ENCODE measurements around the gene RAB26.
"Not testable (repeated sequence)": the region's sequence is repeated elsewhere in the genome, so short reads cannot be mapped to it uniquely, and the experiment has no call there.

Gene RAB26

DNA sequence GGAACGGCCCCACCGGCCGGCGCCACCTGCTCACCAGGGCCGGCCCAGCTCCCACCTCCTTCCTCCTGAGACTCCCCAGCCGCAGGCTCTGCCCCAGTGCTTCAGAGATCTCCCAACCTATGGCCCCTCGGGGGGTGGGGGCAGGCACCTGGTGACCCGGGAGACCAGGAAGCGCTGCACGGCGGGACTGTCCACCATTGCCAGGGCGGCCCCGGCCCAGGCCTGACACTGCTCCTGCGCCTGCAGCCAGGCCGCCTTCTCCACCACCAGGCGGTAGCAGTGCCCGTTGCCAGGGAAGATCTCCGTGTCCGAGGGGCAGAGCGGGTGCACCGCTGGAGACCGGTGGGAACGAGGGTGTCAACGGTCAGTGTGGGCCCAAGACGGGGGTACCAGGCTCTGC, 31.1 kb upstream of the RAB26 start:
- not testable (repeated sequence) for DNase-seq (ENCODE audit: low spot score)

DNA sequence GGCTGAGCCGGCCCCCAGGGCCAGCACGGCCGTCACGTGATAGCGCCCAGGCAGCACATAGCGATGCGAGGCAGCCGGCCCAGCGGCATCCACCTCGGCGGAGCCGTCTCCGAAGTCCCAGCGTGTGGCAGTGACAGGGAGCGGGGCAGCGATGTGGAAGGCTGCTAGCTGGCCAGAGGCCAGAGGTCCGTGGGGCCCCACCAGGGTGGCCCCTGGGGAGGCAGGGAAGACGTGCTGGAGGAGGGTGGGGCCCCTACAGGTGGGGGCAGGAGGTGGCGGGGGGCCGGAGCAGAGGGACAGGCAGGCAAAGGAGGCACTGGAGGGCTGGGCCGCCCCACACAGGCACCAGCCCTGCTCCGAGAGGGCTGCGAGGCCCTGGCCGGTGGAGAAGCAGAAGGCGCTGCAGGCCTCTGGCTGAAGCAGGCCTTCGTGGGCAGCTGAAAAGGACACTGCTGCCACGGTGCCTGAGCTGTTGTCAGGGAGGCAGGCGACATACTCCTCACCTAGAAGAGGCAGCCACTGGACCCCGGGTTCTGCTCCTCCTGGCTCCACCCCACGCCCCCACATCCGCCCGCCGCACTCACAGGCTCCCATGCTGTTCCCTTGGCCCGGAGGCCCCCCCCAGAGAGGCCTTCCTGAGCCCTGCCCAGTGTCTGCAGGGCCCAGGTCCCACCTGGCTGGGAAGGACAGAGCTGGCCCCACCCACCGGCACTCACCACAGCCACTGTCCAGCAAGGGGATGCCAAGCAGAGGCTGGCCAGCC, 30.3 kb upstream of the RAB26 start:
- not testable (repeated sequence) for DNase-seq (ENCODE audit: low spot score)

- DNase-seq (ENCODE audit: low spot score) = peak; percentile 24
Measured at GRCh38 chr16:2121325-2121724, 27.1 kb upstream of the RAB26 start.

GRCh38 chr16:2121853-2122252, 26.6 kb upstream of the RAB26 start:
- no peak for DNase-seq (ENCODE audit: low spot score)

DNA sequence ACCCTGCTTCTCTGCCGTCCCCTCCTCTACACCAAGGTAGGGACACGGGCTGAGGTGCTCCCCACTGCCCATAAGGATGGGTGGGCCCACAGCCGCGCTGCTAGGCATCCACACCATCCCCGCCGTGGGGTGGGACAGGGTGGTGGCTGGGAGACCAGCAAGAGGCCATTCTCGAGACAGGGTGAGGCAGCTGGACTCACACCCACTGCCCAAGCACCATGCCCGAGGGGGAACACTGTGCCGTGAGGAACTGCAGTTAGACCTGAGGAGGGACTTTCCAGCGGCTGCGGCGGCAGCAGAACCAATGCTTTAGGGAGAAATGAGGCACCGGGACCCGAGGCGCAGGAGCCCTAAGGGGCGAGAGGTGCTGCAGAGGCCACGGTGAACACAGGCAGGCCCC, 26.0 kb upstream of the RAB26 start:
- DNase-seq (ENCODE audit: low spot score) = no peak

DNA sequence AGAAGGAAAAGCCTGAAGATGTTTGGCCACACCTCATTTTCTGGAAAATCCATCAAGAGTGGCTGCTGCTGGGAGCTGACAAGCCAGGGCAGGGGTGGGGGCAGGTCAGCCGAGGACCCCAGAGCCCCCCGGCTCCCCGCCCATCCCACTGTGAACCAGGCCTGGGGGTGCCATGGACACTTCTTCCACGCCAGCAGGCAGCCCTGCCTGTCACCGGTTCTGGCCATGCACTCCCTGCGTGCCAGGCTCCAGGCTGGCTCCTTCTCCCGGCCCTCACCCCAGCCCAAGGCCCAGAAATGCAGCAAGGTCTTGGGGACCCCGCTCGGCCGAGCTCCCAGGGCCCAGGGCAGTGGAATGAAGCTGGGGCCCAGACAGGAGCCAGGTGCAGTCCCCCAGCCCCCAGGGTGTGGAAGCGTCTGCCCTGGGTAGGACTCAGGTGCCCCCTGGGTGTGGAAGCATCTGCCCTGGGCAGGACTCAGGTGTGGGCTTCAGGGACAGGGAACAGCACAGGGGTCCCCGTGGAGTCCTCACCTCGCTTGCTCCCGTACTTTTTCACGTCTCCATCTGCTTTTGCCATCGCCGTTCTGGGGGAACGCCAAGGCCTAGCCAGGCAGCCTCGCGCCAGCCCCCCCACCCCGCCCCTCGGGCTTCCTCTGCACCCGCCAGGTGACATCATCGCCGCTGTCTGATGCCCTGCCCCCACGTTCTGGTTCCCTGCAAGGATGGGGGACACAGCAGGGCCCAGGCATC, 25.3 kb upstream of the RAB26 start:
- DNase-seq (ENCODE audit: low spot score) = not testable (repeated sequence)

DNA sequence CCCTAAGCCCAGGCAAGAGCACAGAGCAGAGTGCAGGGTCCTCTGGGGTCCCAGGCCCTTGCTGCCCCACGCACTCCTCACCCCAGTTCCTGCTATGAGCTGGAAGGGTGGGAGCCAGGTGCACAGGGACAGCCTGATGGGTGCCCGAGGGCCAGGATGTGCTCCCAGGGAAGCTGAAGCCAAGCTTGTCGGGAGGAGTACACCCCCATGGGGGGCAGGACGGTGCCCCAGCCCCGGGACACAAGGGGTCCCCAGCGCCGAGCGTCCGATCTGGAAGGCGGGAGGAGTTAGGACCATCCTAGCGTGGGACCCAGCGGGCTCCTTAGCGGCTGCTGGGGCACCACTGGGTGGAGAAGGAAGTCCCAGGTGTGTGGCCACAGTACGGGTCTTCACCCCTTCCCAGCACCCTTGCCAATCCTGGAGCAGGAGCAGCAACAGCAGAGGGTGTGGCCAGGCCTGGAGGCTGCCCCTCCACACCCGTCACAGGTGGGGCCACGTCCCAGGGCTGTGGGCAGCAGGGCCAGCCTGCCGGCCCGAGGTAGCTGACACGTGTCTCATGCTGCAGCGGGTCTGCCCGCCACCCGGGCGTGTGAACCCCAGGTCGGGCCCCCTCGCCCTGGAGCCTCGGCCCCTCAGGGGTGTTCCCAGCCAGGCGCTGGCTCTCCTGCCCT, 24.6 kb upstream of the RAB26 start:
- not testable (repeated sequence) for DNase-seq (ENCODE audit: low spot score)

GRCh38 chr16:2124377-2124693, 24.1 kb upstream of the RAB26 start:
- DNase-seq (ENCODE audit: low spot score) = not testable (repeated sequence)

GRCh38 chr16:2124694-2125444, 23.6 kb upstream of the RAB26 start:
- DNase-seq (ENCODE audit: low spot score) = not testable (repeated sequence)

GRCh38 chr16:2125609-2126008, 22.8 kb upstream of the RAB26 start:
- DNase-seq (ENCODE audit: low spot score) = not testable (repeated sequence)

GRCh38 chr16:2126161-2126743, 22.2 kb upstream of the RAB26 start:
- not testable (repeated sequence) for DNase-seq (ENCODE audit: low spot score)

DNA sequence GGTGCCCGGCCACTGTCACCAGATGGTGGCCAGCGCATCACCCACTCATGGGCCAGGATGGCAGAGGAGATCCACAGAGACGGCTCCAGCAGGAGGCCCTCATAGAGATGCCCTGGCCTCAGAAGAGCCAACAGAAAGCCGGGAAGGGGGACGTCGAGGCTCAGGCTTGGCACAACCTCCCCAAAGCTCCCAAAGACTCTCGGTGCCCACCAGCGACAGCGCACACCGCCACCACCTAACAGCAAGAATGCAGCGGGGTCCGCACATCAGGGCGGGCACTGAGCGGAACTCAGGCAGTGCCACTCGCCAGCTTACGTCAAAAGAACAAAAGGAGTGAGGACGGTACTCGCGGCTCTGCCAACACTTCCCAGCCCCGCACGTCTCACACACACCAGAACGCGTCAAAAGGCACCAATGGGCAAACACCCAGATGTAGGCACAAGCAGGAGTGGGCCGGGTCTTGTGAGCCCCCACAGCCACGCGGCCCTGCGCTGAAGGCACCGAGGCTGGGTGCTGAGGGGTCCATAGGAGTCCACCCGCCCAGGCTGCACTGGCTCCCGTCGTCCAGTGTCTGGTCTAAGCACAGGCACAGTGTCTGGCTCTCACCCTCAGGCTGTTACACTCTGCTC, 21.4 kb upstream of the RAB26 start:
- DNase-seq (ENCODE audit: low spot score) = not testable (repeated sequence)

DNA sequence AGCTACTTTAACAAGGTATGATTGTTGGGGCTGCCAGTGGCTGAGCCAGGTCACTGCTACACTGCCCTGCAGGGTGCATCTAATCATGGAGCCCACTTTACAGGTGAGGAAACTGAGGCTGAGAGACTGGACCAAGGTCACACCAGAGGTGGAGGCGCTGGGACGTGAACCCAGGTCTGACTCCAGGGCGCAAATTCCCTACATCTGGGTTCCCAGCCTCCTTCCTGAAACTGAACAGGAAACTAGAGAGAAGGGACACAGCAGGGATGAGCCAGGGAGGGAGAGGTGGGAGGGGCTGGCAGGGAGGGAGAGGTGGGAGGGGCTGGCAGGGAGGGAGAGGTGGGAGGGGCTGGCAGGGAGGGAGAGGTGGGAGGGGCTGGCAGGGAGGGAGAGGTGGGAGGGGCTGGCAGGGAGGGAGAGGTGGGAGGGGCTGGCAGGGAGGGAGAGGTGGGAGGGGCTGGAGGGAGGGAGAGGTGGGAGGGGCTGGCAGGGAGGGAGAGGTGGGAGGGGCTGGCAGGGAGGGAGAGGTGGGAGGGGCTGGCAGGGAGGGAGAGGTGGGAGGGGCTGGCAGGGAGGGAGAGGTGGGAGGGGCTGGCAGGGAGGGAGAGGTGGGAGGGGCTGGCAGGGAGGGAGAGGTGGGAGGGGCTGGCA, 20.7 kb upstream of the RAB26 start:
- peak; percentile 24 for DNase-seq (ENCODE audit: low spot score)

GRCh38 chr16:2129251-2129650, 19.2 kb upstream of the RAB26 start:
- DNase-seq (ENCODE audit: low spot score) = not testable (repeated sequence)

DNA sequence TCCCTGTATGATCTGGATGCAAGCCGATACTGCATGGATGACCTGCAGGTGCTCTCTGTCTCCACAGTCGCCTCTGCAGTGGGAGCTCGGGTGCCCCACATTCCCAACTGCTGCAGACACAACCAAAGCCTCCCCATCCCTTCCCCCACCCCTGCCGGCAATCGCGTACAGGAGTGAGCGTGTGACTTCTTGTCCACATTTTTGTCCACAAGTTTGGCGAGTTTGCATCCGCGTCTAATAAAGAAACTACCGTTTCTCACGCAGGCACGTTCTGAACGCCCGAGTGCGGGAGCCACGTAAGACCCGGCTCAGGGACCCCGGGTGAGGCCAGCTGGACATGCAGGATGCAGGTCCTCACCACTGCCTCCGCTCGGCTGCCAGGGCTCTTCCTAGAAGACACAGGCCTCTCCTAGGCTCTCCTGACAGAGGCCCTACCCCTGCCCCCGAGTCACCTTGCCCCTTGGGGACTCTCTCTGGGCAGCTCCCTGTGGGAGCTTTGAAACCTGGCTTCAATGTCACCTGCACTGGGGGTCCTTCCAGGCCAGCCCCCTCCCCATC, 18.5 kb upstream of the RAB26 start:
- DNase-seq (ENCODE audit: low spot score) = not testable (repeated sequence)

DNA sequence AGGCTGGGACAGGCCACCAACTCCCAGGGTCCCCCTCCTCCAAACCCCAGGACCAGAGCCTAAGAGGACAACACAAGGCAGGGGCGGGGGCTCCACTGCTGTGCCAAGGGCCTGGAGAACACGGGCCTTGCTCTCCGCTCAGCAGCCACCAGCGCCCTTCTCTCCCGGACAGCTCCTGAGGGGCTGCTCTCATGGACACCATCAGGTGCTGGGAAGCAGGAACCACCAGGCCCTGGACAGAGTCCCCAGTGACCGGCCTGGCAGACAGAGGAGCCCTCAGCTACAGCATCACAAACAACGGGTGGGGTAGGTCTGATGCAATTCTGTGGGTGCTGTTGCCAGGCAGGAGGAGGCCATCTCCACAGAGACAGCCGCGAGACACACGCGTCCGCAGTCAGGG, 14.6 kb upstream of the RAB26 start:
- DNase-seq (ENCODE audit: low spot score) = not testable (repeated sequence)

- not testable (repeated sequence) for DNase-seq (ENCODE audit: low spot score)
Measured at GRCh38 chr16:2135071-2135470, 13.4 kb upstream of the RAB26 start.

GRCh38 chr16:2135770-2136490, 12.5 kb upstream of the RAB26 start, which contains the start of gene PKD1:
Gene PKD1, minus strand, starts transcription at chr16:2135898. Its CDS starts 209 bp downstream, at chr16:2135689.
- peak; percentile 87 for DNase-seq (ENCODE audit: low spot score)

All from RKO (cell line).